ENCODE data around the gene TSPAN5. TPM values are rescaled to one million over a fixed set of nuclear protein-coding genes. Genes with fewer than 3 reads are reported as not detected.

The TSPAN5 gene
- polyA plus RNA-seq, 1 donor from 2014 or later: 18.8 TPM

DNA sequence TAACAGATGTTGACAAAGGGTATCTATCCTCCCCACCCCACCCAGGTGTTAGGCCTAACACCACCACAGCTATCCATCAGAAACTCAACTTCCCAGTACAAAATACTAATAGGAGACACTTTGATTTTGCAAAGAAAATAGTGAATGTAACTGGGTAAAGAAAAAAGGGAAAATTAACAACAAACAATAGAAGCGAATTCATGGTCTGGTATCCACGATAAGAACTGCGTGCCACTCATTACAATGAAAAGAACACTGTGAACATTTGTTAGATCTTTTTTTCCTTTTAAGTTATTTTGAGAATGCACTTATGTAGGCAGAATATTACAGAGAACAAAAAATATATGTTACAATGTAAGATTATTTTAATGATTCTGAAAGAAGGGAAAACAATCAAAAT, 12.0 kb downstream of the TSPAN5 start:
- no peaks in the 10 kb centered on the region for H3K9me2 ChIP-seq (ENCODE audit: insufficient read depth, low read length)
- H3K4me2 ChIP-seq (ENCODE audit: low read length): no peak overlapping the region
- no peaks in the 10 kb centered on the region for H3K27me3 ChIP-seq (ENCODE audit: insufficient read depth, low read depth, low read length)
- H3K9me3 ChIP-seq (ENCODE audit: low read length): no peaks in the 10 kb centered on the region
- no peaks in the 10 kb centered on the region for H3K36me3 ChIP-seq (ENCODE audit: insufficient read depth, low read length)
- TF ChIP-seq, protein P1, sequence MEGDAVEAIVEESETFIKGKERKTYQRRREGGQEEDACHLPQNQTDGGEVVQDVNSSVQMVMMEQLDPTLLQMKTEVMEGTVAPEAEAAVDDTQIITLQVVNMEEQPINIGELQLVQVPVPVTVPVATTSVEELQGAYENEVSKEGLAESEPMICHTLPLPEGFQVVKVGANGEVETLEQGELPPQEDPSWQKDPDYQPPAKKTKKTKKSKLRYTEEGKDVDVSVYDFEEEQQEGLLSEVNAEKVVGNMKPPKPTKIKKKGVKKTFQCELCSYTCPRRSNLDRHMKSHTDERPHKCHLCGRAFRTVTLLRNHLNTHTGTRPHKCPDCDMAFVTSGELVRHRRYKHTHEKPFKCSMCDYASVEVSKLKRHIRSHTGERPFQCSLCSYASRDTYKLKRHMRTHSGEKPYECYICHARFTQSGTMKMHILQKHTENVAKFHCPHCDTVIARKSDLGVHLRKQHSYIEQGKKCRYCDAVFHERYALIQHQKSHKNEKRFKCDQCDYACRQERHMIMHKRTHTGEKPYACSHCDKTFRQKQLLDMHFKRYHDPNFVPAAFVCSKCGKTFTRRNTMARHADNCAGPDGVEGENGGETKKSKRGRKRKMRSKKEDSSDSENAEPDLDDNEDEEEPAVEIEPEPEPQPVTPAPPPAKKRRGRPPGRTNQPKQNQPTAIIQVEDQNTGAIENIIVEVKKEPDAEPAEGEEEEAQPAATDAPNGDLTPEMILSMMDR (IDR thresholded peaks at IDR 0.05; ENCODE audit: poor library complexity, severe bottlenecking): no peak
- no peak for TF ChIP-seq MXI1 (conservative IDR thresholded peaks at IDR 0.05; ENCODE audit: poor library complexity, severe bottlenecking)
- TF ChIP-seq, protein P2, sequence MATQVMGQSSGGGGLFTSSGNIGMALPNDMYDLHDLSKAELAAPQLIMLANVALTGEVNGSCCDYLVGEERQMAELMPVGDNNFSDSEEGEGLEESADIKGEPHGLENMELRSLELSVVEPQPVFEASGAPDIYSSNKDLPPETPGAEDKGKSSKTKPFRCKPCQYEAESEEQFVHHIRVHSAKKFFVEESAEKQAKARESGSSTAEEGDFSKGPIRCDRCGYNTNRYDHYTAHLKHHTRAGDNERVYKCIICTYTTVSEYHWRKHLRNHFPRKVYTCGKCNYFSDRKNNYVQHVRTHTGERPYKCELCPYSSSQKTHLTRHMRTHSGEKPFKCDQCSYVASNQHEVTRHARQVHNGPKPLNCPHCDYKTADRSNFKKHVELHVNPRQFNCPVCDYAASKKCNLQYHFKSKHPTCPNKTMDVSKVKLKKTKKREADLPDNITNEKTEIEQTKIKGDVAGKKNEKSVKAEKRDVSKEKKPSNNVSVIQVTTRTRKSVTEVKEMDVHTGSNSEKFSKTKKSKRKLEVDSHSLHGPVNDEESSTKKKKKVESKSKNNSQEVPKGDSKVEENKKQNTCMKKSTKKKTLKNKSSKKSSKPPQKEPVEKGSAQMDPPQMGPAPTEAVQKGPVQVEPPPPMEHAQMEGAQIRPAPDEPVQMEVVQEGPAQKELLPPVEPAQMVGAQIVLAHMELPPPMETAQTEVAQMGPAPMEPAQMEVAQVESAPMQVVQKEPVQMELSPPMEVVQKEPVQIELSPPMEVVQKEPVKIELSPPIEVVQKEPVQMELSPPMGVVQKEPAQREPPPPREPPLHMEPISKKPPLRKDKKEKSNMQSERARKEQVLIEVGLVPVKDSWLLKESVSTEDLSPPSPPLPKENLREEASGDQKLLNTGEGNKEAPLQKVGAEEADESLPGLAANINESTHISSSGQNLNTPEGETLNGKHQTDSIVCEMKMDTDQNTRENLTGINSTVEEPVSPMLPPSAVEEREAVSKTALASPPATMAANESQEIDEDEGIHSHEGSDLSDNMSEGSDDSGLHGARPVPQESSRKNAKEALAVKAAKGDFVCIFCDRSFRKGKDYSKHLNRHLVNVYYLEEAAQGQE (IDR thresholded peaks at IDR 0.05; ENCODE audit: borderline replicate concordance): no peak
- TF ChIP-seq SMC3 (conservative IDR thresholded peaks at IDR 0.05; ENCODE audit: poor library complexity): no peak
- TF ChIP-seq POLR2AphosphoS5 (IDR thresholded peaks at IDR 0.05): no peak
- TF ChIP-seq TAF1 (IDR thresholded peaks at IDR 0.05; ENCODE audit: low read depth): no peak
- TF ChIP-seq EP300 (conservative IDR thresholded peaks at IDR 0.05; ENCODE audit: poor library complexity, severe bottlenecking): no peak
- TF ChIP-seq RAD21 (conservative IDR thresholded peaks at IDR 0.05): no peak
- no peak for TF ChIP-seq EZH2 (IDR thresholded peaks at IDR 0.05; ENCODE audit: borderline replicate concordance, insufficient read depth, low read length, poor library complexity, severe bottlenecking)
- no peak overlapping the region for H3K4me3 ChIP-seq (ENCODE audit: low read length)
- no peak overlapping the region for H2AFZ ChIP-seq (ENCODE audit: low read depth, low read length)
- H3K27ac ChIP-seq (ENCODE audit: low read length): no peak overlapping the region
- H3K79me2 ChIP-seq (replicated peaks; ENCODE audit: insufficient read depth, low read length): peaks cover 37% of the 10 kb centered on the region
- no peaks in the 10 kb centered on the region for H3F3A ChIP-seq (ENCODE audit: insufficient read depth, low read length, poor library complexity, severe bottlenecking)
- no peak overlapping the region for H3K9ac ChIP-seq (ENCODE audit: low read length)
- no peaks in the 10 kb centered on the region for H4K20me1 ChIP-seq (ENCODE audit: insufficient read depth)

DNA sequence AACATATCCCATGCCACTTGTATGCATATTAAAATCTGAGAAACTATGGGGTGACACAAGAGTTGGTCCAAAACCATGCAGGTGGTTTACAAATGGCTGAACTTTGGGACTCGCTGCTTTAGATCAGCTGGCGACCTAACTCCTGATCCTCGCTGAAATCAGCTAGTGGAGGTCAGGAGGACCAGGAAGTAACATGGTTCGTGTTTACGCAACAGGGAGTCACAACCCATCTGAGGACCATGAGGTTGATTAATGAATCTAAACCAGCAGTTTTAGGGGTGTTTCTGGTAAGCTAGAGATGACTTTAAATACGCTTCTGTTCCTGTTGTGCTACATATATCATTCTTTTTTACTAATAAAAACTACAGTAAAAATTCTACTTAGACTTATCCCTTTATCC, 12.9 kb downstream of the TSPAN5 start:
- Histone ChIP-seq H2AFZ (ENCODE audit: low read depth, low read length) (no peak overlapping the region), H4K20me1 (ENCODE audit: insufficient read depth) (no peaks in the 10 kb centered on the region), H3F3A (ENCODE audit: insufficient read depth, low read length, poor library complexity, severe bottlenecking) (no peaks in the 10 kb centered on the region), H3K79me2 (replicated peaks; ENCODE audit: insufficient read depth, low read length) (peaks cover 30% of the 10 kb centered on the region), H3K36me3 (ENCODE audit: insufficient read depth, low read length) (no peaks in the 10 kb centered on the region), H3K4me2 (ENCODE audit: low read length) (no peak overlapping the region), H3K9me2 (ENCODE audit: insufficient read depth, low read length) (no peaks in the 10 kb centered on the region), H3K27ac (ENCODE audit: low read length) (no peak overlapping the region), H3K4me3 (ENCODE audit: low read length) (no peak overlapping the region), H3K9me3 (ENCODE audit: low read length) (no peaks in the 10 kb centered on the region), H3K27me3 (ENCODE audit: insufficient read depth, low read depth, low read length) (no peaks in the 10 kb centered on the region), H3K9ac (ENCODE audit: low read length) (no peak overlapping the region)
- TF ChIP-seq, protein P2 (IDR thresholded peaks at IDR 0.05; ENCODE audit: borderline replicate concordance): no peak
- TF ChIP-seq EZH2 (IDR thresholded peaks at IDR 0.05; ENCODE audit: borderline replicate concordance, insufficient read depth, low read length, poor library complexity, severe bottlenecking) (no peak), EP300 (conservative IDR thresholded peaks at IDR 0.05; ENCODE audit: poor library complexity, severe bottlenecking) (no peak), POLR2AphosphoS5 (IDR thresholded peaks at IDR 0.05) (no peak), MXI1 (conservative IDR thresholded peaks at IDR 0.05; ENCODE audit: poor library complexity, severe bottlenecking) (no peak), RAD21 (conservative IDR thresholded peaks at IDR 0.05) (no peak), SMC3 (conservative IDR thresholded peaks at IDR 0.05; ENCODE audit: poor library complexity) (no peak), TAF1 (IDR thresholded peaks at IDR 0.05; ENCODE audit: low read depth) (no peak)
- TF ChIP-seq, protein P1 (IDR thresholded peaks at IDR 0.05; ENCODE audit: poor library complexity, severe bottlenecking): no peak

Measured in neural cell (in vitro differentiated cells).